Loucy (cell line): ENCODE measurements around the gene CAMKV.

Experiments used
- H2AFZ ChIP-seq: fragments of 200-600 bp; sonication (generic); 2 replicates; pipeline ENCODE4 v1.6.0; 2016; ENCODE audit warnings: antibody characterized with exemption, mild to moderate bottlenecking, low read length, moderate library complexity
- H3F3A ChIP-seq: fragments of 200-600 bp; 2 replicates; pipeline ENCODE4 v1.6.0; 2016; ENCODE audit warnings: antibody characterized with exemption, low read depth, mild to moderate bottlenecking
- H3K27me3 ChIP-seq: fragments of 200-600 bp; sonication (generic); 2 replicates; pipeline ENCODE4 v1.6.1; 2014; ENCODE audit warnings: low read length, mild to moderate bottlenecking; ENCODE audit not compliant: insufficient read depth, poor library complexity, severe bottlenecking
- H3K36me3 ChIP-seq: fragments of 200-600 bp; sonication (generic); 2 replicates; pipeline ENCODE4 v1.6.1; 2016; ENCODE audit warnings: low read length; ENCODE audit not compliant: insufficient read depth
- H3K4me1 ChIP-seq: fragments of 200-600 bp; sonication (generic); 2 replicates; pipeline ENCODE4 v1.5.1; 2014; ENCODE audit warnings: low read length, mild to moderate bottlenecking; ENCODE audit not compliant: insufficient read depth, poor library complexity, severe bottlenecking
- H3K4me2 ChIP-seq: fragments of 200-600 bp; sonication (generic); 2 replicates; pipeline ENCODE4 v1.6.0; 2014; ENCODE audit warnings: antibody characterized with exemption, low read length, low read depth, mild to moderate bottlenecking; ENCODE audit not compliant: poor library complexity, severe bottlenecking
- H3K4me3 ChIP-seq: fragments of 200-600 bp; sonication (generic); 2 replicates; pipeline ENCODE4 v1.5.1; 2014; ENCODE audit warnings: low read length, mild to moderate bottlenecking, mixed read lengths; ENCODE audit not compliant: poor library complexity, severe bottlenecking
- H3K79me2 ChIP-seq: fragments of 200-600 bp; sonication (generic); 2 replicates; pipeline ENCODE4 v1.6.1; 2014; ENCODE audit warnings: low read length; ENCODE audit not compliant: insufficient read depth
- H3K9ac ChIP-seq: fragments of 200-600 bp; sonication (generic); 2 replicates; pipeline ENCODE4 v1.6.0; 2014; ENCODE audit warnings: mild to moderate bottlenecking, low read depth, low read length, moderate library complexity; ENCODE audit not compliant: poor library complexity, severe bottlenecking
- H3K9me2 ChIP-seq: fragments of 200-600 bp; sonication (generic); replicated peaks from 2 replicates; pipeline ENCODE4 v1.6.1; 2016; ENCODE audit warnings: low read depth, low read length, mixed read lengths
- H3K9me3 ChIP-seq: fragments of 200-600 bp; sonication (generic); 2 replicates; pipeline ENCODE4 v1.6.1; 2014; ENCODE audit warnings: mild to moderate bottlenecking, antibody characterized with exemption, low read length, low read depth; ENCODE audit not compliant: insufficient read depth
- H4K20me1 ChIP-seq: fragments of 200-600 bp; sonication (generic); 2 replicates; pipeline ENCODE4 v1.6.0; 2014; ENCODE audit warnings: antibody characterized with exemption, low read length, mild to moderate bottlenecking; ENCODE audit not compliant: insufficient read depth, poor library complexity, severe bottlenecking
- EZH2phosphoT487 ChIP-seq: fragments of 200-600 bp; IDR thresholded peaks from 2 replicates; pipeline ENCODE4 v1.6.1; 2018; ENCODE audit warnings: antibody characterized with exemption, mild to moderate bottlenecking, moderate library complexity, borderline replicate concordance
- TF ChIP-seq, protein P1 (sequence below): fragments of 200-600 bp; sonication (generic); conservative IDR thresholded peaks from 2 replicates; pipeline ENCODE4 v1.5.1; 2014; ENCODE audit warnings: mild to moderate bottlenecking, antibody characterized with exemption, low read length

Gene CAMKV

DNA sequence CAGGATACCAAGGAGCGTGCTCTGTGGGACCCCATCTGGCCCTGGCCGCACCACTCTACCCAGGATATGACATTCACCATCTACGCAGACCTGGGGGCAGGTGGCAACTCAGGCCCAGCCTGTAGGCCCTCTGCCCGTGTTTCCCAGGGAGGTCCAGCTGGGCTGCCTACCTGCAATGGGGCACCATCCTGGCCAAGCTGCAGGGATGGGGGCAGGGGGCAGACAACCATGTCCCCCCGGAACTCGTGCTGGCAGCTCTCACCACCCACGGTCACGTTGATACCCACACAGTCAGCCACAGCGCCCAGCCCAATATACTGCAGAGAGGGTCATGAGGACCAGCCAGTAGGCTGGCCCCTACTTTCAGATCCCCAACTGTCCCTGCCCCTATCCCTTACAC lies 26.1 kb upstream of the CAMKV start:
- H4K20me1 ChIP-seq = no peaks in the 10 kb centered on the region
- H3K79me2 ChIP-seq = no peaks in the 10 kb centered on the region
- H3K27me3 ChIP-seq = no peaks in the 10 kb centered on the region
- no peak overlapping the region for H2AFZ ChIP-seq
- no peak for TF ChIP-seq EZH2phosphoT487
- TF ChIP-seq, protein P1, sequence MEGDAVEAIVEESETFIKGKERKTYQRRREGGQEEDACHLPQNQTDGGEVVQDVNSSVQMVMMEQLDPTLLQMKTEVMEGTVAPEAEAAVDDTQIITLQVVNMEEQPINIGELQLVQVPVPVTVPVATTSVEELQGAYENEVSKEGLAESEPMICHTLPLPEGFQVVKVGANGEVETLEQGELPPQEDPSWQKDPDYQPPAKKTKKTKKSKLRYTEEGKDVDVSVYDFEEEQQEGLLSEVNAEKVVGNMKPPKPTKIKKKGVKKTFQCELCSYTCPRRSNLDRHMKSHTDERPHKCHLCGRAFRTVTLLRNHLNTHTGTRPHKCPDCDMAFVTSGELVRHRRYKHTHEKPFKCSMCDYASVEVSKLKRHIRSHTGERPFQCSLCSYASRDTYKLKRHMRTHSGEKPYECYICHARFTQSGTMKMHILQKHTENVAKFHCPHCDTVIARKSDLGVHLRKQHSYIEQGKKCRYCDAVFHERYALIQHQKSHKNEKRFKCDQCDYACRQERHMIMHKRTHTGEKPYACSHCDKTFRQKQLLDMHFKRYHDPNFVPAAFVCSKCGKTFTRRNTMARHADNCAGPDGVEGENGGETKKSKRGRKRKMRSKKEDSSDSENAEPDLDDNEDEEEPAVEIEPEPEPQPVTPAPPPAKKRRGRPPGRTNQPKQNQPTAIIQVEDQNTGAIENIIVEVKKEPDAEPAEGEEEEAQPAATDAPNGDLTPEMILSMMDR = no peak
- no peaks in the 10 kb centered on the region for H3K9me2 ChIP-seq
- no peaks in the 10 kb centered on the region for H3F3A ChIP-seq
- no peaks in the 10 kb centered on the region for H3K4me1 ChIP-seq
- H3K9ac ChIP-seq = no peak overlapping the region
- no peaks in the 10 kb centered on the region for H3K36me3 ChIP-seq
- no peak overlapping the region for H3K4me2 ChIP-seq
- no peak overlapping the region for H3K4me3 ChIP-seq
- H3K9me3 ChIP-seq = no peaks in the 10 kb centered on the region

DNA sequence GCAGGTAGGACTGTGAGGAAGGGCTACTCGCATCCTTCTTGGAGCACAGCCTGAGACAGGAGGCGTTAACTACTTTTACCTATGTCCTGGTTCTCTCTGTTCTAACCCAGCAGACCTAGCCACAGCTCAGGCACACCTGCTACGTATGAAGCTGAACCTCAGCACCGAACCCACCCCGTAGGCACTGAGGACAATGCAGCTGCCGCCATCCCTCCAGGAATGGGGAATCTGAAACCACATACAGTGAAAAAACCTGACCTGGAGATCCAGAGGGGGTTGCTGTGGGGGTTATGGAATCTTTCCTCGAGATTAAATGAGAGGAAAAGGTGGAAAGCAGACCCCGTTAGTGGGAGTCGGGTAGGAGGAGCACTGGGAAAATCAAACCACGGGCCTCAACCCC lies 19.6 kb upstream of the CAMKV start:
- Histone ChIP-seq H3K9me3 (no peaks in the 10 kb centered on the region), H3K9me2 (no peaks in the 10 kb centered on the region), H3K27me3 (no peaks in the 10 kb centered on the region), H3F3A (no peaks in the 10 kb centered on the region), H4K20me1 (no peaks in the 10 kb centered on the region), H3K4me2 (no peak overlapping the region), H3K36me3 (no peaks in the 10 kb centered on the region), H2AFZ (no peak overlapping the region), H3K79me2 (no peaks in the 10 kb centered on the region), H3K4me1 (no peaks in the 10 kb centered on the region), H3K9ac (no peak overlapping the region), H3K4me3 (no peak overlapping the region)
- no peak for TF ChIP-seq EZH2phosphoT487
- TF ChIP-seq, protein P1 = no peak

DNA sequence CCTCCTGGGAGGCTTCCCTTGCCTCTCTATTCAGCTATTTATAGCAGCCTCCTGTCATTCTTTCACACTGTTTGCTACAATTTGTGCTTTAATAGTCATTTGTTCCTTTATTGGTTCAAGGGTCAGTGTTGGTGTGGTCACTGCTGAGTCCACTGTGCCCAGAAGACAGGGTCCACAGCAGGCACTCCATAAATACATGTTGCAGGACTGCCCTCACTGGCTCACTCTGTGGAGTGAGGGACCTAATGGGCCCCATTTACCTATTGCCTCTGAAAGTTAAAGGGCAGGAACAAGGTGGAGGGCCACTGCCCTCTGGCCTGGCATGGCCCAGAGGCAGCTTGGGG lies 17.2 kb upstream of the CAMKV start:
- no peak overlapping the region for H2AFZ ChIP-seq
- H3K4me2 ChIP-seq = no peak overlapping the region

More for the DNA sequence above, 17.2 kb upstream of the CAMKV start:
- H3K9ac ChIP-seq = no peak overlapping the region
- no peaks in the 10 kb centered on the region for H3K79me2 ChIP-seq
- TF ChIP-seq, protein P1 = no peak
- no peak for TF ChIP-seq EZH2phosphoT487
- no peaks in the 10 kb centered on the region for H3K27me3 ChIP-seq
- no peaks in the 10 kb centered on the region for H3K9me3 ChIP-seq
- no peaks in the 10 kb centered on the region for H3F3A ChIP-seq
- H4K20me1 ChIP-seq = no peaks in the 10 kb centered on the region
- H3K4me3 ChIP-seq = no peak overlapping the region
- no peaks in the 10 kb centered on the region for H3K36me3 ChIP-seq
- H3K9me2 ChIP-seq = no peaks in the 10 kb centered on the region
- no peaks in the 10 kb centered on the region for H3K4me1 ChIP-seq
